DMS114 treated with DMSO at 0.1 percent for 48 hours (cell line): ENCODE data around the gene SANBR.
"Not testable (repeated sequence)": the region's sequence is repeated elsewhere in the genome, so short reads cannot be mapped to it uniquely, and the experiment has no call there.

Experiments used
- DNase-seq: peaks from one replicate; lab custom pipeline; 2025; ENCODE audit not compliant: unreplicated experiment; lab: John Stamatoyannopoulos, UW

SANBR gene

DNA sequence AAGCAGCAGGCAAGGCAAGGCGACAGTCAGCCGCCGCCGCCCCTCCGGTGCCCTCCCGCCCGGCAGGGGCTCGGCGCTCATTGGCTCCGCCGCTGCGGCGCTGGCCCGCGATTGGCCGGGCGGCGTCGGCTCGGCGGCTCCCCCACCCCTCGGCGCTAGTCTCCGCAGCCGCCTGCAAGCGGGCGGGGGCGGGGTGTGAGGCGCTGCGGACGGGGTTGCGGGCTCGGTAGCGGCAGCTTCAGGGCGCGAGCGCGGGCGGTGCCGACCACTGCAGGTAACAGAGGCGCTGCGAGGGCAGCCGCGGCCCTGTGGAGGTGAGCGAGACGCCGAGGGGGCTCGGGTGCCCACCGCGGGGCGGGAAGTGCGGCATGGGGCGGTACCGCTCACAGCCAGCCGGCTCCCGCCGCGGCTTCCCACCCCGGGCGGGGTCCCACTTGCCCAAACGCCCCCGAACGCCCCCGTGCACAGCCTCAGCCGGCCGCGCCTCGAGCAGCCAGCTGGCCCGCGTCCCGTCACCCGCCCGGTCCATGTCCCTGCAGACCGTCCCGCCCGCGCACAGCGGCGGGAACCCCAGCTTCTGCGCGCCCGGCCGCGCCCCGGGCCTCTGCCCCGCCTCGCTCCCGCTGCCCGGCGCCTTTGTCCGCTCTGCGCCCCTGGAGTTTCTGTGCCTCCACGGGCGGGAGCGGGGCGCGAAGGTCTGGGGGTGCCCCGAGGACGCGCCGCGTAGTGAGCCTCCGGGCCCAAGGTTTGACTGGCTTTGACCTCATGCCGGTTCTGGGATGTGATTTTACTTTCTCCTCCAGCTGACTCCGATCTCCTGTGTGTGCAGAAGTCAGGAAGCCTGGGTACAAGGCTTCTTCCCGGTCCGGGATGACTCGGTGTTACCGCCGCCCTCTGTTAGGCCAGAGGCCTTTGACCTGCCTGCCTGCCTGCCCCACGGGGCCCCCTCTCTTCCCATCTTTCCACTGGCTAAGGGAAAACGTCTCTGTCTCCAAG is at the start of gene SANBR:
SANBR (plus strand) TSS at position 158 of the 996 bp plus-strand sequence. CDS start 4,480 bp downstream, outside the sequence.
- peak; percentile 77 for DNase-seq

DNA sequence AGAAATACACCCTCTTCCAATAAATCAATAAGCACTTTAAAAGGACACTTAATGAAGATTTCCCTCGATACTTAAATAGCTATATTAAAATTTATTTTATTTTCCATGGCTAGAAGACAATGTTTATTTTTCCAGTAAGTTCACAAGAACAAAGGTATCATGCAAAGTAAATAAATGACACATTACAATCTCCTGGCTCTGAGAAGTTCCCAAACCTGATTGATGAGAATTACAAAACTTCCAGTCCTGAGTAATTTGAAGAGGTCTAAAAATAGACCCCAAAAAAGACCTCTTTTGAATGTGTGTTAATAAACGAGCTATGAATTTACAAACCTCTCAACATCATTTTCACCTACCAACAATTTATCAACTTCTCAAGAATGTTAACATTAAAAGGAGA is 49.7 kb upstream of the SANBR start:
- no peak for DNase-seq

DNA sequence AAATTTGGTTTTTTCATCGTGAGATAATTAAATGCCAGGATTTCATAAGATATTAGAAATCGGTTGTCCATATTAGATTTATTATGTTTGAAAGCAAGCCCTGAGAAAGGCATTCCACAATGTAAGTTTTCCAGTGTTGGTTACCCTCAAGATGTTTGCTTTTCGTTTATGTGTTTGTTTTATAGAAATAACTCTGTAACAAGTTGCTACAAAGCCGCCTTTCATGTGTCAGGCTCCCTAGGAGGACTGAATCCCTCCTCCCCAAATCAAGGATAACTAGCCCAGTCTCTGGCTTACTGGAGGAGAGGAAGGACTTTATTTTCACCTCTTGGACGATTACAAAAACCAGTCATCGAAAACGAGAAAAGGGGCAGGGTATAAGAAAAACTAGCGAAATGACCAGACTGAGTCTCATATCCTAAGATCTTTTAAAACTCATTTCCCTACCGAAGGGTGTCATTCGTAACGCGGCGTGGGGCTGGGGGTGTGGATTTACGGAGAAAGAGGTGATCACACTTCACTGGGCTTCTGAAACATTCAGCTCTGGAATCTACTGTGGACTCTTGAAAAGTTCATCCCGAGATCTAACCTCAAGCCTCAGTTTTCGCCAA is 49.2 kb upstream of the SANBR start:
- no peak for DNase-seq

DNA sequence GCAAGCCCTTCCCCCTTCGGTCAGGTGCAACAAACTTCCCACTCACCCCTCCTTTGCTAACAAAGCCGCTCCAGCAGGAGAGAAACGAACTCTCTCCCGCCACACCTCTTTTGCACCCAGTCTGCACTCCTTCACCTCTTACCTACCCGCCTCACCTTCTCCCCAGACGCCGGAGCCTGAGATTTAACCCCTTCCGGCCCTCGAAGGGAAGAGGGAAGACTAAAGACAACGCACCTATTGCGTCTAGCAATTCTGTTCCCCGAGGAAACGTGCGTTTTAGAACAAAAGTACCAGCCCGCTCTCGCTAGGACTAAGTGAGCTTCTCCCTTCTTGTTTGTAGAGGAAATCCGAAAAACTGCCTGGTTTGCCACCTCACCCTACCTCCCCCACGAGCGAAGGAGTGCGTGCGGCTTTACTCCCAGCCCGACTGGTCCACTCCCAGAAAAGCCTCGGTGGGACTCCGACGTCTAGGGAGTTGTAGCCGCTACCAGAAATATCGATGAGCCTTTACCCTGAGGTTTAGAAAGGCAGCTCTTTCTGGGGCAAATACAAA is 48.6 kb upstream of the SANBR start:
- DNase-seq = peak; percentile 88

DNA sequence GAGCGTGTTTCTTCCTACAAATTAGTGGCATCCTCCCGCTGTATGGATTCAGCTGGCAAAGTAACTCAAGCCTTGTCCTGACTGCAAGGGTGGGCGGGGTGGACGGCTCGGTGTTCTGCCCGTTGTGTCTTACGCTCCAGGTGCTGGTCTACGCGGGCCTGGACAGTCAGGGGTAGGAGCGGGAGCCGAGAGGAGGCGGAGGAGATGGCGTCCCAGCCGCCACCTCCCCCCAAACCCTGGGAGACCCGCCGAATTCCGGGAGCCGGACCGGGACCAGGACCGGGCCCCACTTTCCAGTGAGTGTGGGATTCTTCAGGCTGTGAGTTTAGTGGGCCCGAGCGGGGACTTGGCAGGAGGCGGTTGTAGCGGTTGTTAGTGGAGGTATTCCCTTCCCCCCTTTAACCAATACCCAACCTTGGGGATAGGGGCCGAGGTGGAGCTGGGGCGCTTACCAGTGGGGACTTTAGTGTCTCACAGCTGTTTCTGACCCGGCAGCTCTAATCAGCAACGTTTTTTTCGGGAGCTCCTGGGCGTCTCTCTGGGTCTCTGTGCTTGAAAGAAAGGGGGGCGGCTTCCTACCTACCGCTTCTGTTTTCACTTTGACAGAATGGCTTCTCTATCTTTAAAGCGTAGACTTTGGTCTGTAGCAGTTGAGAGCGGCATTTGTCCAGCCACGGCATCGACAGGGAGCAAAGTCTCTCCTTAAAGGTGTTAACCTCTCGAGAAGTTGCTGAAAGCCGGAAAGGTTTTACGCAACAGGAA is 47.9 kb upstream of the SANBR start, which contains the start of the genes PEX13 and PUS10:
PEX13 (plus strand) TSS at position 165 of the 762 bp plus-strand sequence; CDS start at position 205, 40 bp downstream.
PUS10 (minus strand) TSS at position 700 of the 762 bp plus-strand sequence. CDS start 6,365 bp downstream, outside the sequence.
- peak; percentile 88 for DNase-seq

DNA sequence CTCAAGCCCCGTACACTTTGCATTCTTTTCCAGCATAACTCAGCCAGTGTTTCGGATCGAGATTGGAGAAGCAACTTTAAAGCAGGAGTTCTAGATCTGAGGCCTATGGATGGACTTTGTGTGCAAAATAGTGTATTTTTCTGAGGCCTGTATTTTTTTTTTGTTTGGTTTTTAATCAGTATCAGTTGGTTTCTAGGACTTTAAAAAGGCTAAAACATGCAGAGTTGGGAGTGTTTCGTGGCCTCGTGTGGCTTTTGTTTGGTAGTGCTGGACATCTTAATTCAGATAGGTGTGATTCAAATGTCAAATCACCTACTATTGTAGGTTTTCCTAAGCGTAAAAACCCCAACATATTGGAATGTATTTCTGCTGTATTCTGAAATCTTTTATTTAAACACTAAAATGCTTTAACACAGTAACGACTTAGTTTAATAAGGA is 47.3 kb upstream of the SANBR start:
- peak; percentile 15 for DNase-seq

DNA sequence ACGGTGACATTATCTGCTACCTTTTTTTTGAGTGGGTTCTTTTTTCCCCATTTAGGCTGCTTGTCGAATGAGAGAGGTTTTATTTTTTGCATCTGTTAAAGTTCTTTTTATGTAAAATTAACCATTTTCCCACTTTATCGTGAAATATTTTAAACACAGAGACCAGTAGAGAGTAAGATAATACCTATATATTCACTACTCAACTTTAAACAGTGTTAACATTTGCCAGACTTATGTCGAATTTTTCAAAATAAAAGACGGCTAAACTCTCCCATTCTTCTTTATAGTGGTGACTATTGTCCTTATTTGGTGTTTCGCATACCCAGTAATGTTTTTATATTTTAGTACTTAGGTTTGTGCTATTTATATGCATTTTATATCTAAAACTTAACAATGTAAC is 46.9 kb upstream of the SANBR start:
- DNase-seq = no peak

DNA sequence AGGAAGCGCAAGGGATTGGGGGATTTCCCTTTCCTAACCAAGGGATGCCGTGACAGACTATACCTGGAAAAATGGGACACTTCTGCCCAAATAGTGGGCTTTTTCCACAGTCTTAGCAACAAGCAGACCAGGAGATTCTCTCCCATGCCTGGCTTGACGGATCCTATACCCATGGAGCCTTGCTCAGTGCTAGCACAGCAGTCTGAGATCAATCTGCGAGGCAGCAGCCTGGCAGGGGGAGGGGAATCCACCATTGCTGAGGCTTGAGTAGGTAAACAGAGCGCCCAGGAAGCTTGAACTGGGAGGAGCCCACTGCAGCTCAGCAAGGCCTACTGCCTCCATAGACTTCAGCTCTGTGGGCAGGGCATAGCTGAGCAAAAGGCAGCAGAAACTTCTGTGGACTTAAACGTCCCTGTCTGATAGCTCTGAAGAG is 44.4 kb upstream of the SANBR start:
- no peak for DNase-seq

DNA sequence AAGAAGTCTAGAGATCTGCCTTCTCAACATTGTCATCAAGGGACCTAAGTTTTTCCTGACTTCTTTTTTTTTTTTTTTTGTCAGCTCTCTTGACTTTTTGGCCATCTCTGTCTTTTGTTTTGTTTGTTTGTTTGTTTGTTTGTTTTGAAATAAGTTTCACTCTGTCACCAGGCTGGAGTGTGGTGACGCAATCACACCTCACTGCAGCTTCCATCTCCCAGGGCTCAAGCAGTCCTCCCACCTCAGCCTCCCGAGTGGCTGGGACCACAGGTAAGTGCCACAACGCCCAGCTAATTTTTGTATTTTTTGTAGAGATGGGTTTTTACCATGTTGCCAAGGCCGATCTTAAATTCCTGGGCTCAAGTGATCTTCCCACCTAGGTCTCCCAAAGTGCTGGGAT is 42.0 kb upstream of the SANBR start:
- DNase-seq = no peak

DNA sequence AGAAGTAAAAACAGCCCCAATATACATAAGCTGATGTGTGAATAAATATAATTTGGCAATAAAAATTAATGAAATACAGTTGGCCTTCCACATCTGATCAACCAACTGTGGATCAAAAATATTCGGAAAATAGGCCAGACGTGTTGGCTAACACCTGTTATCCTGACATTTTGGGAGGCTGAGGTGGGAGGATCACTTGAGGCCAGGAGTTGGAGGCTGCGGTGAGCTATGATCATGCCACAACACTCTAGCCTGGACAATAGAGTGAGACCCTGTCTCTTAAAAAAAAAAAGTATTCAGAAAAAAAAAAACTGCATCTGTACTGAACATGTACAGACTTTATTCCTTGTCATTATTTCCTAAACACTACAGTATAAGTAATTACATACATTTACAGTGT is 36.1 kb upstream of the SANBR start:
- no peak for DNase-seq

DNA sequence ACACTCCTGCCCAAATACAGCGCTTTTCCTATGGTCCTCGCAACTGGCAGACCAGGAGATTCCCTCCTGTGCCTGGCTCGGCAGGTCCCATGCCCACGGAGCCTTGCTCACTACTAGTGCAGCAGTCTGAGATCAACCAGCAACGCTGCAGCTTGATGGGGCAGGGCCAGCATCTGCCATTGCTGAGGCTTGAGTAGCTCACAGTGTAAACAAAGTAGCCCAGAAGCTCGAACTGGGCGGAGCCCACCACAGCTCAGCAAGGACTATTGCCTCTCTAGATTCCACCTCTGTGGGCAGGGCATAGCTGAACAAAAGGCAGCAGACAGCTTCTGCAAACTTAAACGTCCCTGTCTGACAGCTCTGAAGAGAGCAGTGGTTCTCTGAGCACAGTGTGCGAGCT is 31.1 kb upstream of the SANBR start:
- DNase-seq = not testable (repeated sequence)

DNA sequence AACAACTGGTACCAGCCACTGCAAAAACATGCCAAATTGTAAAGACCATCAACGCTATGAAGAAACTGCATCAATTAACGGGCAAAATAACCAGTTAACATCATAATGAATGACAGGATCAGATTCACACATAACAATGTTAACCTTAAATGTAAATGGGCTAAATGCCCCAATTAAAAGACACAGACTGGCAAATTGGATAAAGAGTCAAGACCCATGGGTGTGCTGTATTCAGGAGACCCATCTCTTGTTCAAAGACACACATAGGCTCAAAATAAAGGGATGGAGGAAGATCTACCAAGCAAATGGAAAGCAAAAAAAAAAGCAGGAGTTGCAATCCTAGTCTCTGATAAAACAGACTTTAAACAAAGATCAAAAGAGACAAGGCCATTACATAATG is 29.0 kb upstream of the SANBR start:
- not testable (repeated sequence) for DNase-seq

DNA sequence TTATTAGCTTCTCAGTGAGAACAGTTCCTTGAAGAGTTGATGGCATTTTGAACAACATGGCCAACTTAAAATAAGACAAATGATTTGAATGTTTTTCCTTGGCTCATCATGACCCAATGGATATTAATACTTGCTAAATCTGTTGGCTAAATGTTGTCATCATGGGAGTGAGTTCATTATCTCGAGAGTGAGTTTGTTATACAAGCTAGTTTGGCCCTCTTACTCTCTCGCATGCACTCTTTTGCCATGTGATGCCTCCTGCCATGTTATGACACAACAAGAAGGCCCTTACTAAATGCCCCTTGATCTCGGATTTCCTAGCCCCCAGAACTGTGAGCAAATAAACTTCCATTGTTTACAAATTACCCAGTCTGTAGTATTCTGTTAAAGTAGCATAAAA is 22.9 kb upstream of the SANBR start:
- no peak for DNase-seq

DNA sequence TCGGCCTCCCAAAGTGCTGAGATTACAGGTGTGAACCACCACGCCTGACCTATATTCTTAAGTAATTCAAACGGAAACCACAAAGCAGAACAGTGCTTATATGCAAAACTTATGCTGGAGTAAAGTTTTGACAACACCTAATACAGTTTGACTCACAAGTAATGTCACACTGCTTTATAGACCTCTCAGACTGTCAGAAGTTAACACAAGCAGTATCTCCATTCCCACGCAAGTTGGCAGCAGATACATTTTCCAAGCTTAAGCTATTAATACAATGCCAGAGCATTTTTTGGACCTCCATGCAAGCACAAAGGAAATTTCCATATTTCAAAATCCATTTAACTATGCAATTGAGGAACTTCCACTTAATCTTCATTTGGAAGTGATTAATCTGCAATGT is 21.0 kb upstream of the SANBR start:
- no peak for DNase-seq

DNA sequence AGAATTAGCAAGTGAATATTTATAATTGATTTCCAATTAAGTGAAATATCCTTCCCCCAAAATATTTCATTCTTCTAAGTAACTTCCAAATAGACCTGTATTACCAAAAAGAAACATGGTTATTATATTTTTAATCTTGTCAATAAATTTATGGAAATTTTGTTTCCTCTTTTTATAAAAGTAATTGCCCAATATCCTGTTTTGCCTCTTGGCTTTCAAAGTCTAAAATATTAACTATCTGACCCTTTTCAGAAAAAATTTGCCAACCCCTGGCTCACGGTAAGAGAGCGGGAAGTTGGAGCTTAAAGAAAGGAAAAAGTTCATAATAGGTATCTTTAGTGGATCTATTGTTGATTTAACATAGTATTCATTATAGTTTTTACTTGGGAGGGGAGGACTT is 20.4 kb upstream of the SANBR start:
- no peak for DNase-seq

DNA sequence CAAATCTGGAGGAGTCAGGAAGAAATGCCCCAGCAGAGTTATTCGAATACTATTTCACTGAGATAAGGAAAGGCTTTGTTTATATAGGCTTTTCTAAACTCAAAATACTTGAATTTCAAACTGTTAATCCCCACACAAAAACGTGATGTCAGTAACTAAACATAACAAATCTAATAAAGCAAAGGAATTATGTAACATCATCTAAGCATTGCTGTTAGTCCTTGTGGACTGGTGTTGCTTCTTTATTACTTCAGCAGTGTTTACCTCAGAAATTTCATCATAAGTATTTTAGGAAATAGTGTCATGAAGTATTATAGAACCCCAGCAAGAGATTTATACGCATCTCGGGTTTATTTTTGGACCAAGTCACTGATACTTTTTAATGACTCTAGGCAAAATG is 19.7 kb upstream of the SANBR start:
- no peak for DNase-seq

DNA sequence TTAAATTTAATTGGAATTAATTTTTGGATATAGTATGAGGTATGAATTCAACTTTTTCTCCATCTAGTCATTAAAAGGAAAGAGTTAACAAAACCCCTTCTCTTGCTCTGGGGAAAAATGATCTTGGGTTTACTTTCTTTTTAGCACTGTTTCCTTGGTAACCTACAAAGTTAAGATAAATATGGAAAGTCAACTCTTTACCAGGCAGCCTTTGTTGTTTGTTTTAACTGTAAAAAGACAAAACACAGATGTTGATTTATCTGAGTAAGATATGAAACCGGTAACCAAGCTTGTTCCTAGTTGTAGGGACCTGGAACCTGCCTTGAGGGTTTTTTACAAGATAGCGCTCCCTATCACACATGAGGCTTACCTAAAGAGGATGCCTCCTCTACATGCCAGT is 10.1 kb upstream of the SANBR start:
- DNase-seq = no peak

DNA sequence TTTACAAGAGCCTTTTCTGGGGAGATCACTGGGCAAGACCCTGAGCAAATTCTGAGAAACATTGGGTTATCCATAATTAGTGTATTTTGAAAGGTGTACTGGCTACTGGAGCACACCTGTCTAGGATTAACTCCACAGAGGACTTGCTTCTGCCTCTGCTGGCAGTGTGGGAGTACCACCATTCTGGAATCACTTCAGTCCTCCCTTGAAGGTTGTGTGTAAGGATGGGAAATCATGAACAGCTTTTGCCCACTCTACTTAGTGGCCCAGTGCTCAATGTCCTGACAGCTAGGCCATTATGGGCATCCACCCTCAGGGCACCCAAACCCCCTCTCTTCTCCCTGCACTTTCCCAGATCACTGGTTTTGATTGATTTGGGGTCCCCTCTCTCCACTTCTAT is 8.1 kb upstream of the SANBR start:
- no peak for DNase-seq

DNA sequence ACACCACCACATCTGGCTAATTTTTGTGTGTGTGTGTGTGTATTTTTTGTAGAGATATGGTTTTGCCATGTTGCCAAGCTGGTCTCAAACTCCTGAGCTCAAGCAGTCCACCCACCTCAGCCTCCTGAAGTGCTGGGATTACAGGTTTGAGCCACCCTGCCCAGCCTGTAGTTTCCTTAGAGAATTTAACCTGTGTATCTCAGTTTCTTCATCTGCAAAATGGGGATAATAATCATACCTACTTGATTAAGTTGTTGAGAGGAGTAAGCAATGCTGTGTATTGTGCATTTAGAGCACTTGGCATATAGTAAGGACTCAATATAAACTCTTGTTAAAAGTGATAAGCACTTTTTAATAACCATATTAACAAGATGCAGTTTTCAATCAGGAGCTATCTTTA is 6.3 kb upstream of the SANBR start:
- no peak for DNase-seq

DNA sequence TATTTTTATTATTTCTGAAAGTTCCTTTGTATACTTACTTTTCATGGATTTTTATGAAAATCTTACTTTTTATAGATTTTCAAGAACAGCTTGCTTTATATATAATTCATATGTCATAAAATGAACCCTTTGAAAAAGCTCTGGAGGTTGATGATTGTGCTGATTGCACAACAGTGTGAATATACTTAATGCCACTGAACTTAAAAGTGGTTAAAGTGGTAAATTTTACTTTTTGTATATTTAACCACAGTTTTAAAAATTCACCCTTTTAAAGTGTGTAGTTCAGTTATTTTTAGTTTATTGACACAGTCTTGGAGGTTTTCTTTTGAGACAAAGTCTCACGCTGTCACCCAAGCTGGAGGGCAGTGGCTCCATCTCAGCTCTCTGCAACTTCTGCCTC is 8.4 kb downstream of the SANBR start:
- no peak for DNase-seq

DNA sequence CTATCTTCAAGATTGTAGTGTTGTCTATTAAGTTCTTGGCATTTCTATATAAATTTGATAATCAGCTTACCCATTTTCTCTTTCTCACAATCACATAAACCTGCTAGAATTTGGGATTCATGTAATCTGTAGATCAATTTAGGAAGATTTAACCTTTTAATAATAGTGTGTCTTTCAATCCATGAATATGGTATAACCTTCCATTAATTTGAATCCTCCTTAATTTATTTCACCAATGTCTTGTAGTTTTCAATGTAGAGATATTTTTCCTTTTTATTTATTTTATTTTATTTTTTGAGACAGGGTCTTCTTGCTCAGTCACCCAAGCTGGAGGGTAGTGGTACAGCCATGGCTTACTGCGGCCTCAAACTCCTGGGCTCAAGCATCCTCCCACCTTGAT is 20.2 kb downstream of the SANBR start:
- DNase-seq = no peak
